IMR-90 (cell line): Measurements from ENCODE around the gene TAL1. TPM values are rescaled to one million over a fixed set of nuclear protein-coding genes. Genes with fewer than 3 reads are reported as not detected.

Experiments
- ATAC-seq: fragments of 200-7000 bp; cut with Tn5 transposase; 2 replicates; pipeline ENCODE4 v1.9.1; 2020; ENCODE audit warnings: low read depth, mild to moderate bottlenecking, moderate library complexity
- BruUV-seq: library from RNA; stranded (reverse); fragments of 400-500 nt; replicated peaks from 2 replicates; lab custom pipeline; 2021; lab: Mats Ljungman, UMichigan
- CTCF ChIA-PET: fragments of 300-600 bp; formaldehyde crosslinking; extraction: SDS; loops from one replicate; lab custom pipeline; 2021; ENCODE audit warnings: antibody characterized with exemption; lab: Yijun Ruan, JAX
- POLR2A ChIA-PET: fragments of 300-600 bp; sonication (Branson Sonifier 250); formaldehyde crosslinking; loops from one replicate; lab custom pipeline; 2022; ENCODE audit warnings: antibody characterized with exemption; ENCODE audit not compliant: unreplicated experiment; lab: Charles Lee
- DNase-seq: peaks from one replicate; pipeline ENCODE4 v3.0.0; 2013
- H2AFZ ChIP-seq: replicated peaks from 2 replicates; pipeline ENCODE3; 2013; ENCODE audit warnings: low read length, mild to moderate bottlenecking; ENCODE audit not compliant: poor library complexity
- H2AK5ac ChIP-seq: 2 replicates; pipeline ENCODE4 v1.6.1; 2013; ENCODE audit warnings: low read depth, low read length, inconsistent platforms
- H2AK9ac ChIP-seq: replicated peaks from 2 replicates; pipeline ENCODE3; 2013; ENCODE audit warnings: mild to moderate bottlenecking, low read depth, low read length, moderate library complexity; ENCODE audit not compliant: poor library complexity
- H2BK120ac ChIP-seq: 2 replicates; pipeline ENCODE4 v1.6.1; 2013; ENCODE audit warnings: low read depth, low read length, inconsistent platforms
- H2BK15ac ChIP-seq: 3 replicates; pipeline ENCODE4 v1.6.1; 2013; ENCODE audit warnings: low read depth, low read length, inconsistent platforms
- H2BK20ac ChIP-seq: 2 replicates; pipeline ENCODE4 v1.6.1; 2013; ENCODE audit warnings: low read depth, mild to moderate bottlenecking, inconsistent platforms, low read length, moderate library complexity
- H2BK5ac ChIP-seq: 2 replicates; pipeline ENCODE4 v1.6.1; 2013; ENCODE audit warnings: mild to moderate bottlenecking, low read depth, low read length, inconsistent platforms; ENCODE audit not compliant: poor library complexity, severe bottlenecking
- H3K14ac ChIP-seq: replicated peaks from 2 replicates; pipeline ENCODE4 v1.6.1; 2013; ENCODE audit warnings: low read depth, low read length, inconsistent platforms
- H3K18ac ChIP-seq: 2 replicates; pipeline ENCODE4 v1.6.1; 2013; ENCODE audit warnings: low read depth, low read length, control low read depth
- H3K23ac ChIP-seq: 2 replicates; pipeline ENCODE4 v1.6.1; 2013; ENCODE audit warnings: low read depth, low read length, inconsistent platforms
- H3K27ac ChIP-seq: 2 replicates; pipeline ENCODE4 v1.5.1; 2013; ENCODE audit warnings: mild to moderate bottlenecking, control low read depth, low read length; ENCODE audit not compliant: insufficient read depth
- H3K27me3 ChIP-seq: 2 replicates; pipeline ENCODE4 v1.6.1; 2013; ENCODE audit warnings: low read length; ENCODE audit not compliant: control insufficient read depth, insufficient read depth
- H3K36me3 ChIP-seq: 2 replicates; pipeline ENCODE4 v1.6.1; 2013; ENCODE audit warnings: low read length, mixed read lengths; ENCODE audit not compliant: control insufficient read depth, insufficient read depth
- H3K4ac ChIP-seq: 2 replicates; pipeline ENCODE4 v1.6.1; 2013; ENCODE audit warnings: low read depth, low read length, inconsistent platforms
- H3K4me1 ChIP-seq: 2 replicates; pipeline ENCODE4 v1.6.1; 2013; ENCODE audit warnings: low read length, mixed read lengths; ENCODE audit not compliant: control insufficient read depth, insufficient read depth
- H3K4me2 ChIP-seq: 2 replicates; pipeline ENCODE4 v1.6.1; 2013; ENCODE audit warnings: low read depth, mild to moderate bottlenecking, control low read depth, low read length, moderate library complexity
- H3K4me3 ChIP-seq: 2 replicates; pipeline ENCODE4 v1.5.1; 2013; ENCODE audit warnings: low read depth, mild to moderate bottlenecking, control low read depth, low read length, moderate library complexity; ENCODE audit not compliant: insufficient read depth
- H3K56ac ChIP-seq: 2 replicates; pipeline ENCODE4 v1.6.1; 2013; ENCODE audit warnings: low read length, inconsistent platforms; ENCODE audit not compliant: insufficient read depth; ENCODE audit errors: extremely low read depth
- H3K79me1 ChIP-seq, 2 experiments: 2 replicates each; pipeline ENCODE4 v1.6.1; 2013; ENCODE audit warnings: low read length in 2 of 2, inconsistent platforms in 1 of 2, low read depth in 1 of 2
- H3K9ac ChIP-seq: 2 replicates; pipeline ENCODE4 v1.6.1; 2013; ENCODE audit warnings: low read depth, low read length, control low read depth
- H3K9me1 ChIP-seq: 2 replicates; pipeline ENCODE4 v1.6.1; 2013; ENCODE audit warnings: low read length, inconsistent platforms; ENCODE audit not compliant: insufficient read depth
- H3K9me3 ChIP-seq: 2 replicates; pipeline ENCODE4 v1.6.1; 2013; ENCODE audit warnings: low read length; ENCODE audit not compliant: control insufficient read depth, insufficient read depth
- H4K20me1 ChIP-seq: 2 replicates; pipeline ENCODE4 v1.6.1; 2013; ENCODE audit warnings: low read length, inconsistent platforms; ENCODE audit not compliant: insufficient read depth
- H4K5ac ChIP-seq: 2 replicates; pipeline ENCODE4 v1.6.1; 2013; ENCODE audit warnings: mild to moderate bottlenecking, low read depth, low read length, control low read depth
- H4K8ac ChIP-seq, 2 experiments: 2 replicates each; pipeline ENCODE4 v1.6.1; 2013; ENCODE audit warnings: low read depth in 2 of 2, low read length in 2 of 2, control low read depth in 1 of 2, inconsistent platforms in 1 of 2
- H4K91ac ChIP-seq: 2 replicates; pipeline ENCODE4 v1.6.1; 2013; ENCODE audit warnings: low read depth, low read length, inconsistent platforms; ENCODE audit not compliant: insufficient read depth
- CHD1 ChIP-seq: IDR thresholded peaks from 2 replicates; pipeline ENCODE4 v1.6.1; 2012; ENCODE audit warnings: low read depth, low read length, improper control_type of control experiment
- FOS ChIP-seq: fragments of 150-350 bp; IDR thresholded peaks from 2 replicates; pipeline ENCODE4 v1.6.1; 2016; ENCODE audit warnings: low read depth, low read length
- MAFK ChIP-seq: IDR thresholded peaks from 2 replicates; pipeline ENCODE4 v1.6.1; 2012; ENCODE audit warnings: low read depth, low read length, improper control_type of control experiment
- MAZ ChIP-seq: IDR thresholded peaks from 2 replicates; pipeline ENCODE4 v1.6.1; 2012; ENCODE audit warnings: low read depth, mild to moderate bottlenecking, low read length, improper control_type of control experiment, moderate library complexity, borderline replicate concordance
- MXI1 ChIP-seq: IDR thresholded peaks from 2 replicates; pipeline ENCODE4 v1.6.1; 2012; ENCODE audit warnings: low read depth, mild to moderate bottlenecking, low read length, moderate library complexity, borderline replicate concordance
- POLR2A ChIP-seq: IDR thresholded peaks from 2 replicates; pipeline ENCODE4 v1.6.1; 2012; ENCODE audit warnings: mild to moderate bottlenecking, low read depth, low read length
- RAD21 ChIP-seq: IDR thresholded peaks from 2 replicates; pipeline ENCODE4 v1.6.1; 2012; ENCODE audit warnings: low read length, improper control_type of control experiment
- RCOR1 ChIP-seq: IDR thresholded peaks from 2 replicates; pipeline ENCODE4 v1.6.1; 2012; ENCODE audit warnings: mild to moderate bottlenecking, low read length, improper control_type of control experiment; ENCODE audit not compliant: insufficient replicate concordance
- RFX5 ChIP-seq: IDR thresholded peaks from 2 replicates; pipeline ENCODE4 v1.8.0; 2012; ENCODE audit warnings: low read depth, mild to moderate bottlenecking, low read length, moderate library complexity
- SMC3 ChIP-seq: fragments of 150-350 bp; IDR thresholded peaks from 2 replicates; pipeline ENCODE4 v1.6.1; 2016; ENCODE audit warnings: low read depth, mild to moderate bottlenecking, antibody characterized with exemption, low read length, moderate library complexity
- WGBS, 2 experiments: methylation state at CpG; one replicate each; pipeline versions ENCODE4 v1.1.5 to v1.1.7; 2013; ENCODE audit warnings: missing lambda C conversion rate in 2 of 2; ENCODE audit not compliant: insufficient read length in 1 of 2; ENCODE audit errors: extremely low coverage in 2 of 2; 5-methylcytosine and 5-hydroxymethylcytosine counted together
- dilution Hi-C: fragments of 300-500 bp; cut with HindIII; formaldehyde crosslinking; loops from one replicate; pipeline ENCODE4 v1.14.3; 2018; ENCODE audit warnings: low sequenced_read_pairs; ENCODE audit not compliant: unreplicated experiment
- in situ Hi-C: fragments of 300-500 bp; cut with MboI; formaldehyde crosslinking; loops from 3 replicates; pipeline ENCODE4 v1.14.3; 2019; ENCODE audit warnings: low sequenced_read_pairs, inconsistent platforms, mixed read lengths
- intact Hi-C: fragments of 100-400 bp; cut with micrococcal nuclease; formaldehyde crosslinking; loops from 2 replicates; pipeline ENCODE4 v1.10.0; 2022
- polyA plus RNA-seq, 3 experiments: library from polyadenylated mRNA; depleted of rRNA; stranded (reverse); fragments of >200 nt; gene quantifications; 2 replicates each; pipeline ENCODE4 v1.2.3, GENCODE V29; 2012; ENCODE audit warnings: low replicate concordance in 1 of 3
- total RNA-seq: library from RNA; depleted of rRNA; stranded (reverse); fragments of >200 nt; gene quantifications from 2 replicates; pipeline ENCODE4 v1.2.3, GENCODE V29; 2012

The TAL1 gene
- total and polyA plus RNA-seq, 2 of the 4 experiments (the other 2 are of a cell fraction) = not detected

DNA sequence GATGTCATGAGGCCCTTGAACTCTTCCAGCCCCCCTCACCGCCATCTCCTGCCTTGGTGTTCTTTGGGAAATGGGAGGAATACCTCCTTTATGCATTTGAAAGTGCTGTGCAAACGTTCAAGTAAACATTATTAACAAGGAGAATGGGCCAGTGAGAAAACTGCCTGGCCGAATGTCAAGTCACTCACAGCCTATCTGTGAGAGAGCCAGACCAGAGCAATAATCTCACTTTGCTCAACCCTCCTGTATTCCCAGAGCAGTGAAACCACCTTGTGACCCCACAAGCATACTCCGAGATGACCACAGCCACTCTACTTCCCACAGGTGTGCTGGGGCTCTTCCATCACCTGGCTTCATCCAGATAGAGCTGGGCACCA lies 5.2 kb downstream of the TAL1 start:
- no peak overlapping the region for H3K27ac ChIP-seq
- POLR2A ChIA-PET = interaction anchor here (0.5 kb wide), 1 partner anchor 36 kb away, joined by 8 read pairs; no protein-coding TSS in a partner anchor

More for the DNA sequence above, 5.2 kb downstream of the TAL1 start:
- Histone ChIP-seq H2BK120ac (no peak overlapping the region), H3K9me1 (no peaks in the 10 kb centered on the region; the same call in 1 of the 2 replicates), H4K8ac (no peak overlapping the region), H4K5ac (no peak overlapping the region), H4K91ac (no peak overlapping the region), H3K4me2 (no peak overlapping the region), H3K27me3 (peaks cover 100% of the 10 kb centered on the region), H2AK9ac (no peak overlapping the region), H3K36me3 (no peaks in the 10 kb centered on the region), H3K9ac (no peak overlapping the region), H3K4me1 (peaks cover 6% of the 10 kb centered on the region), H3K14ac (no peak overlapping the region), H2AFZ (no peak overlapping the region), H2BK15ac (no peak overlapping the region), H3K79me1 (no peaks in the 10 kb centered on the region), H2AK5ac (no peak overlapping the region), H3K18ac (no peak overlapping the region), H3K56ac (no peak overlapping the region), H3K9me3 (peaks cover 22% of the 10 kb centered on the region), H2BK20ac (no peak overlapping the region), H4K20me1 (peaks cover 11% of the 10 kb centered on the region; the same call in 1 of the 2 replicates), H3K23ac (no peak overlapping the region), H2BK5ac (no peak overlapping the region), H3K4me3 (no peak overlapping the region), H3K4ac (no peak overlapping the region)
- no peak for ATAC-seq
- dilution Hi-C loops = no loop called here
- in situ Hi-C loops = no loop called here
- TF ChIP-seq MAFK (no peak), RCOR1 (no peak), POLR2A (no peak), RFX5 (no peak), FOS (no peak), MXI1 (no peak), CHD1 (no peak), RAD21 (no peak), MAZ (no peak), SMC3 (no peak)
- no TSS peak for BruUV-seq
- CTCF ChIA-PET = interaction anchor here (0.7 to 1.6 kb wide), 2 partner anchors 34 to 47 kb away, joined by 3 read pairs; no protein-coding TSS in a partner anchor
- 40% methylated on average over 1 of the region's 4 CpGs; no CpG with 5 or more reads in 1 of the 2 experiments for WGBS, 2 experiments
- intact Hi-C loops = no loop called here
- DNase-seq = no peak
